Measurements from ENCODE around the gene TRIM46.
A peak's percentile ranks its signal among the peaks of the same experiment; 100 is the strongest.
"Not testable (repeated sequence)": the region's sequence is repeated elsewhere in the genome, so short reads cannot be mapped to it uniquely, and the experiment has no call there.

TRIM46 gene

GRCh38 chr1:155202731-155203515, 29.3 kb downstream of the TRIM46 start:
- peaks cover 6% of the 10 kb centered on the region for H3K36me3 ChIP-seq (ENCODE audit: control insufficient read depth, insufficient read depth, low read length, severe bottlenecking)
- H3K9me3 ChIP-seq (ENCODE audit: control insufficient read depth, low read length), result no peaks in the 10 kb centered on the region
- no peak for DNase-seq (ENCODE audit: low read depth)
- H3K27me3 ChIP-seq (replicated peaks; ENCODE audit: control insufficient read depth, insufficient read depth, low read length), result no peaks in the 10 kb centered on the region
- peaks cover 9% of the 10 kb centered on the region for H3K4me1 ChIP-seq (ENCODE audit: control insufficient read depth, insufficient read depth, low read length)
- no peak overlapping the region for H3K9ac ChIP-seq (ENCODE audit: low read length)
- H3K4me3 ChIP-seq (ENCODE audit: low read length), result no peak overlapping the region

GRCh38 chr1:155205035-155205434, 31.4 kb downstream of the TRIM46 start:
- no peak for DNase-seq (ENCODE audit: low read depth)
- H3K36me3 ChIP-seq (ENCODE audit: control insufficient read depth, insufficient read depth, low read length, severe bottlenecking), result no peaks in the 10 kb centered on the region
- no peaks in the 10 kb centered on the region for H3K9me3 ChIP-seq (ENCODE audit: control insufficient read depth, low read length)
- H3K4me1 ChIP-seq (ENCODE audit: control insufficient read depth, insufficient read depth, low read length), result peaks cover 23% of the 10 kb centered on the region
- H3K9ac ChIP-seq (ENCODE audit: low read length), result no peak overlapping the region
- H3K27me3 ChIP-seq (replicated peaks; ENCODE audit: control insufficient read depth, insufficient read depth, low read length), result no peaks in the 10 kb centered on the region
- H3K4me3 ChIP-seq (ENCODE audit: low read length), result no peak overlapping the region

GRCh38 chr1:155205969-155206593, 32.4 kb downstream of the TRIM46 start:
- DNase-seq (ENCODE audit: low read depth), result no peak
- H3K9me3 ChIP-seq (ENCODE audit: control insufficient read depth, low read length), result no peaks in the 10 kb centered on the region
- peak overlapping the region; percentile 10 for H3K9ac ChIP-seq (ENCODE audit: low read length)
- H3K27me3 ChIP-seq (replicated peaks; ENCODE audit: control insufficient read depth, insufficient read depth, low read length), result no peaks in the 10 kb centered on the region
- no peak overlapping the region for H3K4me3 ChIP-seq (ENCODE audit: low read length)
- peaks cover 23% of the 10 kb centered on the region for H3K4me1 ChIP-seq (ENCODE audit: control insufficient read depth, insufficient read depth, low read length)
- peaks cover 4% of the 10 kb centered on the region for H3K36me3 ChIP-seq (ENCODE audit: control insufficient read depth, insufficient read depth, low read length, severe bottlenecking)

GRCh38 chr1:155206891-155207805, 33.5 kb downstream of the TRIM46 start:
- peak overlapping the region; percentile 97 for H3K9ac ChIP-seq (ENCODE audit: low read length)
- peak; percentile 92 for DNase-seq (ENCODE audit: low read depth)
- no peaks in the 10 kb centered on the region for H3K27me3 ChIP-seq (replicated peaks; ENCODE audit: control insufficient read depth, insufficient read depth, low read length)
- peaks cover 9% of the 10 kb centered on the region for H3K36me3 ChIP-seq (ENCODE audit: control insufficient read depth, insufficient read depth, low read length, severe bottlenecking)
- peak overlapping the region; percentile 99 for H3K4me3 ChIP-seq (ENCODE audit: low read length)
- peaks cover 23% of the 10 kb centered on the region for H3K4me1 ChIP-seq (ENCODE audit: control insufficient read depth, insufficient read depth, low read length)
- H3K9me3 ChIP-seq (ENCODE audit: control insufficient read depth, low read length), result no peaks in the 10 kb centered on the region

GRCh38 chr1:155207806-155208540, 34.3 kb downstream of the TRIM46 start, which contains the start of gene THBS3:
THBS3 (minus strand) TSS chr1:155207897; CDS start chr1:155207876, 21 bp downstream.
- Histone ChIP-seq H3K9me3 (ENCODE audit: control insufficient read depth, low read length) (no peaks in the 10 kb centered on the region), H3K36me3 (ENCODE audit: control insufficient read depth, insufficient read depth, low read length, severe bottlenecking) (peaks cover 10% of the 10 kb centered on the region), H3K27me3 (replicated peaks; ENCODE audit: control insufficient read depth, insufficient read depth, low read length) (no peaks in the 10 kb centered on the region), H3K4me1 (ENCODE audit: control insufficient read depth, insufficient read depth, low read length) (peaks cover 23% of the 10 kb centered on the region), H3K9ac (ENCODE audit: low read length) (peak within 1 kb of the TSS; percentile 97), H3K4me3 (ENCODE audit: low read length) (peak within 1 kb of the TSS; percentile 99)
- peak; percentile 70 for DNase-seq (ENCODE audit: low read depth)

GRCh38 chr1:155208541-155209311, 35.1 kb downstream of the TRIM46 start, which contains the start of gene MTX1:
MTX1 (plus strand) TSS chr1:155208695; CDS start chr1:155208805, 110 bp downstream.
- Histone ChIP-seq H3K4me1 (ENCODE audit: control insufficient read depth, insufficient read depth, low read length) (peaks cover 23% of the 10 kb centered on the region), H3K36me3 (ENCODE audit: control insufficient read depth, insufficient read depth, low read length, severe bottlenecking) (peaks cover 10% of the 10 kb centered on the region), H3K9ac (ENCODE audit: low read length) (peak within 1 kb of the TSS; percentile 97), H3K27me3 (replicated peaks; ENCODE audit: control insufficient read depth, insufficient read depth, low read length) (no peaks in the 10 kb centered on the region), H3K9me3 (ENCODE audit: control insufficient read depth, low read length) (no peaks in the 10 kb centered on the region), H3K4me3 (ENCODE audit: low read length) (peak within 1 kb of the TSS; percentile 99)
- DNase-seq (ENCODE audit: low read depth), result peak; percentile 96

- DNase-seq (ENCODE audit: low read depth), result no peak
- Histone ChIP-seq H3K27me3 (replicated peaks; ENCODE audit: control insufficient read depth, insufficient read depth, low read length) (no peaks in the 10 kb centered on the region), H3K36me3 (ENCODE audit: control insufficient read depth, insufficient read depth, low read length, severe bottlenecking) (peaks cover 10% of the 10 kb centered on the region), H3K4me3 (ENCODE audit: low read length) (peak overlapping the region; percentile 99), H3K9ac (ENCODE audit: low read length) (peak overlapping the region; percentile 97), H3K4me1 (ENCODE audit: control insufficient read depth, insufficient read depth, low read length) (peaks cover 23% of the 10 kb centered on the region), H3K9me3 (ENCODE audit: control insufficient read depth, low read length) (no peaks in the 10 kb centered on the region)
Measured at GRCh38 chr1:155209312-155209721, 35.7 kb downstream of the TRIM46 start.

GRCh38 chr1:155210314-155211104, 36.9 kb downstream of the TRIM46 start:
- no peak overlapping the region for H3K4me3 ChIP-seq (ENCODE audit: low read length)
- peaks cover 10% of the 10 kb centered on the region for H3K36me3 ChIP-seq (ENCODE audit: control insufficient read depth, insufficient read depth, low read length, severe bottlenecking)
- no peak overlapping the region for H3K9ac ChIP-seq (ENCODE audit: low read length)
- peaks cover 23% of the 10 kb centered on the region for H3K4me1 ChIP-seq (ENCODE audit: control insufficient read depth, insufficient read depth, low read length)
- H3K27me3 ChIP-seq (replicated peaks; ENCODE audit: control insufficient read depth, insufficient read depth, low read length), result no peaks in the 10 kb centered on the region
- H3K9me3 ChIP-seq (ENCODE audit: control insufficient read depth, low read length), result no peaks in the 10 kb centered on the region
- DNase-seq (ENCODE audit: low read depth), result no peak

GRCh38 chr1:155211381-155212050, 37.9 kb downstream of the TRIM46 start:
- peak overlapping the region; percentile 15 for H3K9ac ChIP-seq (ENCODE audit: low read length)

More at GRCh38 chr1:155211381-155212050, 37.9 kb downstream of the TRIM46 start:
- H3K9me3 ChIP-seq (ENCODE audit: control insufficient read depth, low read length); H3K36me3 ChIP-seq (ENCODE audit: control insufficient read depth, insufficient read depth, low read length, severe bottlenecking); DNase-seq (ENCODE audit: low read depth); H3K27me3 ChIP-seq (replicated peaks; ENCODE audit: control insufficient read depth, insufficient read depth, low read length); H3K4me3 ChIP-seq (ENCODE audit: low read length): not testable (repeated sequence)
- H3K4me1 ChIP-seq (ENCODE audit: control insufficient read depth, insufficient read depth, low read length), result peaks cover 23% of the 10 kb centered on the region

Measured in adipocyte (in vitro differentiated cells).